ENCODE data around the gene BMP8A.

DNA sequence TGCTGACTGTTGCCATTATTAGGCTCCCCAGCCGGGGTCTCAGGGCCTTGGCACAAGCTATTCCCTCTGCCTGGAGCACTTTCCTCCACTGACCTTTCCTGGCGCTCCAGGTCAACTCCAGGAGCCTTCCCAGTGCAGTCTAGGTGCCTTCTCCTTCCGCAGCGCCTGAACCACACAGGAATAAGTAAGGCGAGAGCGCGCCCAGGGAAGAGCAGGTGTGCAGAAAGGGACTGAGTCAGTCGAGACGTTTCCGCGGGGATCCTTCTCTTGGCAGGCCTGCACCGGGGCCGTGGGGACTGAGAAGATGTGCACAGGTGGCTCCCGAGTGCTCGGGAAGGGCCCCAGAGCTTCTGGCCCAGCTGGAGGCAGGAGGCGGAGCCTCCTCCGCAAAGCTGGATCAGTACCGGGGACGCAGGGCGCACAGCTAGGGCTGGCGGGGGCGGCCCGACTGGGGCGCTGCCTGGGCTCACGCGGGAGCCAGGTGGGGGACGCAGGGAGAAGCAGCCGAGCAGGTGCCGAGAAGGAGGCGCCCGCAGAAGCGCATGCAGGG is 765 bp upstream of the BMP8A start:
- TF ChIP-seq, protein P1, sequence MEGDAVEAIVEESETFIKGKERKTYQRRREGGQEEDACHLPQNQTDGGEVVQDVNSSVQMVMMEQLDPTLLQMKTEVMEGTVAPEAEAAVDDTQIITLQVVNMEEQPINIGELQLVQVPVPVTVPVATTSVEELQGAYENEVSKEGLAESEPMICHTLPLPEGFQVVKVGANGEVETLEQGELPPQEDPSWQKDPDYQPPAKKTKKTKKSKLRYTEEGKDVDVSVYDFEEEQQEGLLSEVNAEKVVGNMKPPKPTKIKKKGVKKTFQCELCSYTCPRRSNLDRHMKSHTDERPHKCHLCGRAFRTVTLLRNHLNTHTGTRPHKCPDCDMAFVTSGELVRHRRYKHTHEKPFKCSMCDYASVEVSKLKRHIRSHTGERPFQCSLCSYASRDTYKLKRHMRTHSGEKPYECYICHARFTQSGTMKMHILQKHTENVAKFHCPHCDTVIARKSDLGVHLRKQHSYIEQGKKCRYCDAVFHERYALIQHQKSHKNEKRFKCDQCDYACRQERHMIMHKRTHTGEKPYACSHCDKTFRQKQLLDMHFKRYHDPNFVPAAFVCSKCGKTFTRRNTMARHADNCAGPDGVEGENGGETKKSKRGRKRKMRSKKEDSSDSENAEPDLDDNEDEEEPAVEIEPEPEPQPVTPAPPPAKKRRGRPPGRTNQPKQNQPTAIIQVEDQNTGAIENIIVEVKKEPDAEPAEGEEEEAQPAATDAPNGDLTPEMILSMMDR (IDR thresholded peaks at IDR 0.05; ENCODE audit: insufficient read depth, low read length), result no peak
- TF ChIP-seq GABPA (IDR thresholded peaks at IDR 0.05; ENCODE audit: low read depth), result no peak
- no peak for TF ChIP-seq POLR2AphosphoS5 (IDR thresholded peaks at IDR 0.05; ENCODE audit: low read depth)
- TF ChIP-seq, protein P2, sequence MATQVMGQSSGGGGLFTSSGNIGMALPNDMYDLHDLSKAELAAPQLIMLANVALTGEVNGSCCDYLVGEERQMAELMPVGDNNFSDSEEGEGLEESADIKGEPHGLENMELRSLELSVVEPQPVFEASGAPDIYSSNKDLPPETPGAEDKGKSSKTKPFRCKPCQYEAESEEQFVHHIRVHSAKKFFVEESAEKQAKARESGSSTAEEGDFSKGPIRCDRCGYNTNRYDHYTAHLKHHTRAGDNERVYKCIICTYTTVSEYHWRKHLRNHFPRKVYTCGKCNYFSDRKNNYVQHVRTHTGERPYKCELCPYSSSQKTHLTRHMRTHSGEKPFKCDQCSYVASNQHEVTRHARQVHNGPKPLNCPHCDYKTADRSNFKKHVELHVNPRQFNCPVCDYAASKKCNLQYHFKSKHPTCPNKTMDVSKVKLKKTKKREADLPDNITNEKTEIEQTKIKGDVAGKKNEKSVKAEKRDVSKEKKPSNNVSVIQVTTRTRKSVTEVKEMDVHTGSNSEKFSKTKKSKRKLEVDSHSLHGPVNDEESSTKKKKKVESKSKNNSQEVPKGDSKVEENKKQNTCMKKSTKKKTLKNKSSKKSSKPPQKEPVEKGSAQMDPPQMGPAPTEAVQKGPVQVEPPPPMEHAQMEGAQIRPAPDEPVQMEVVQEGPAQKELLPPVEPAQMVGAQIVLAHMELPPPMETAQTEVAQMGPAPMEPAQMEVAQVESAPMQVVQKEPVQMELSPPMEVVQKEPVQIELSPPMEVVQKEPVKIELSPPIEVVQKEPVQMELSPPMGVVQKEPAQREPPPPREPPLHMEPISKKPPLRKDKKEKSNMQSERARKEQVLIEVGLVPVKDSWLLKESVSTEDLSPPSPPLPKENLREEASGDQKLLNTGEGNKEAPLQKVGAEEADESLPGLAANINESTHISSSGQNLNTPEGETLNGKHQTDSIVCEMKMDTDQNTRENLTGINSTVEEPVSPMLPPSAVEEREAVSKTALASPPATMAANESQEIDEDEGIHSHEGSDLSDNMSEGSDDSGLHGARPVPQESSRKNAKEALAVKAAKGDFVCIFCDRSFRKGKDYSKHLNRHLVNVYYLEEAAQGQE (IDR thresholded peaks at IDR 0.05; ENCODE audit: insufficient replicate concordance, low read depth), result no peak
